GM19328 (cell line): Measurements from ENCODE around the gene UGT2A3.
"Not testable (repeated sequence)": the region's sequence is repeated elsewhere in the genome, so short reads cannot be mapped to it uniquely, and the experiment has no call there.

Source experiments
- ATAC-seq: cut with Tn5 transposase; IDR thresholded peaks from one replicate; pipeline ENCODE4 v1.9.1; 2021; ENCODE audit warnings: mild to moderate bottlenecking, moderate library complexity; ENCODE audit not compliant: unreplicated experiment

Gene UGT2A3

GRCh38 chr4:68951078-68951805 lies at the start of gene UGT2A3:
Gene UGT2A3 (minus strand): TSS chr4:68951804. CDS start chr4:68951760, 44 bp downstream.
- ATAC-seq, result no peak

GRCh38 chr4:68997040-68997439 lies 45.4 kb upstream of the UGT2A3 start:
- ATAC-seq, result no peak

GRCh38 chr4:68995292-68995691 lies 43.7 kb upstream of the UGT2A3 start:
- no peak for ATAC-seq

- ATAC-seq, result no peak
Measured at GRCh38 chr4:68987007-68987406, 35.4 kb upstream of the UGT2A3 start.

GRCh38 chr4:68985442-68985841 lies 33.8 kb upstream of the UGT2A3 start:
- no peak for ATAC-seq

- ATAC-seq, result no peak
Measured at GRCh38 chr4:68984947-68985346, 33.3 kb upstream of the UGT2A3 start.

- ATAC-seq, result no peak
Measured at GRCh38 chr4:68963374-68963773, 11.8 kb upstream of the UGT2A3 start.

GRCh38 chr4:68962868-68963267 lies 11.3 kb upstream of the UGT2A3 start:
- no peak for ATAC-seq

- no peak for ATAC-seq
Measured at GRCh38 chr4:68960294-68961163, 8.9 kb upstream of the UGT2A3 start.

GRCh38 chr4:68959085-68959484 lies 7.5 kb upstream of the UGT2A3 start:
- ATAC-seq, result not testable (repeated sequence)

- no peak for ATAC-seq
Measured at GRCh38 chr4:68954126-68954525, 2.5 kb upstream of the UGT2A3 start.

- no peak for ATAC-seq
Measured at GRCh38 chr4:68953056-68953596, 1.5 kb upstream of the UGT2A3 start.

GRCh38 chr4:68951806-68952585 lies 392 bp upstream of the UGT2A3 start:
- ATAC-seq, result no peak

- ATAC-seq, result no peak
Measured at GRCh38 chr4:68950033-68950432, 1.6 kb downstream of the UGT2A3 start.

GRCh38 chr4:68948985-68949384 lies 2.6 kb downstream of the UGT2A3 start:
- ATAC-seq, result no peak

- no peak for ATAC-seq
Measured at GRCh38 chr4:68948044-68948743, 3.4 kb downstream of the UGT2A3 start.

GRCh38 chr4:68929076-68929737 lies 22.4 kb downstream of the UGT2A3 start:
- no peak for ATAC-seq

GRCh38 chr4:68927165-68927564 lies 24.4 kb downstream of the UGT2A3 start:
- no peak for ATAC-seq

- not testable (repeated sequence) for ATAC-seq
Measured at GRCh38 chr4:68922202-68922601, 29.4 kb downstream of the UGT2A3 start.

- no peak for ATAC-seq
Measured at GRCh38 chr4:68921051-68921450, 30.6 kb downstream of the UGT2A3 start.
